Pulmonary artery endothelial cell (primary cell): ENCODE results near the gene HOXB3. TPM values are rescaled to one million over a fixed set of nuclear protein-coding genes. Genes with fewer than 3 reads are reported as not detected.

Experiments
- DNase-seq: peaks from one replicate; pipeline ENCODE4 v3.0.0-alpha.2; 2011; ENCODE audit warnings: low read depth, low spot score
- total RNA-seq: library from RNA; depleted of rRNA; stranded (reverse); fragments of >200 nt; gene quantifications from 2 replicates; pipeline ENCODE4 v1.2.3, GENCODE V29; 2014

Gene HOXB3
- total RNA-seq, 1 donor from 2014 or later, result 6.9 TPM

DNA sequence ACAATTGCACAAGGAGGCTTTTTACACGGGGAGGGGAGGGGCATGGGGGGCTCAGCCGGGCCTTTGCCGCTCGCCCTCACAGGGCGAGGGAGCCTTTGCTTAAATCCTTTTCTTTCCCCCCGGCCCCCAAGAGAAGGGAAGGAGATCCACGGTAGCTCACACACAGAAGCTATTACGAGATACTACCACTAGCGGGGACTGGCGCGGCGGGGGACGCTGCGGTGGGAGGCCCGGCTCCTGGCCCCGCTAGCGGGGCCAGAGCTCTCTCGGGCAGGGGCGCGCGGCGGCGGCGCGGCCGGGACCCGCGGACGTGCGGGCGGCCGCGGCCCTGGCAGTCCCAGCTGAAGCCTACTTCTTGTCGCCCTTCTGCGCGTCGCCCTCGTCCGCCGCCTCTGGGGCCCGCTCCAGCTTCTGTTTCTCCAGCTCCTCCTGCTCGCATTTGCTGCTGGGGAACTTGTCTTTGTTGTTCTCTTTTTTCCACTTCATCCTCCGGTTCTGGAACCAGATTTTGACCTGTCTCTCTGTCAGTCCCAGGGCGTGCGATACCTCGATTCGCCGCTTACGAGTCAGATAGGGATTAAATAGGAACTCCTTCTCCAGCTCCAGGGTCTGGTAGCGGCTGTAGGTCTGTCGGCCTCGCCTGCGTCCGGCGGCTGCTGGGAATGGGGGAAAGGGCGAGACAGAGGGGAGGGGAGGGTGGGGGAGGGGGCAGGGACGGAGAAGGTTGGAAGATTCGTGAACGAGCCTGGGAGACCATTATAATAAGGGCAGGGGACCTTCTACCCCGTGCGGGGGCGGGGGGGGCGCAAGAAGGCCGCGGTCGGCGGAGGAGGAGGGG is 23.0 kb upstream of the HOXB3 start:
- DNase-seq, result no peak

DNA sequence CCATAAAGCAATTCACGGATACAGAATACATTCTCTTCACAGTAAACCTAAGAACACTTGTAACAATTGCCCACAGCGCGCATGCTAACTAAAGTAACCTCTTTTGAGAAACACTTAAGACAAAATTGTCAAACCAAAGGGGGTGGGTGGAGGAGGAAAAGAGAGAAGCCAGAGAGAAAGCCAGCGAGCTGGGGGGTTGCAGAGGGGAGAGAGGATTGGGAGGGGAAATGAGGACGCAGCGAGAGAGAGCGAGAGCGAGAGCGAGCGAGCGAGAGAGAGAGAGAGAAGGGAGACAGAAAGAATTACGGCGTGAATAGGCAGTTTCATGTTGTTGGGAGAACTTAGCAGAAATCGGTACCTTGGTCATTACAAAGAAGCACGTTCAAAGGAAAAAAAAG is 22.4 kb upstream of the HOXB3 start:
- no peak for DNase-seq

DNA sequence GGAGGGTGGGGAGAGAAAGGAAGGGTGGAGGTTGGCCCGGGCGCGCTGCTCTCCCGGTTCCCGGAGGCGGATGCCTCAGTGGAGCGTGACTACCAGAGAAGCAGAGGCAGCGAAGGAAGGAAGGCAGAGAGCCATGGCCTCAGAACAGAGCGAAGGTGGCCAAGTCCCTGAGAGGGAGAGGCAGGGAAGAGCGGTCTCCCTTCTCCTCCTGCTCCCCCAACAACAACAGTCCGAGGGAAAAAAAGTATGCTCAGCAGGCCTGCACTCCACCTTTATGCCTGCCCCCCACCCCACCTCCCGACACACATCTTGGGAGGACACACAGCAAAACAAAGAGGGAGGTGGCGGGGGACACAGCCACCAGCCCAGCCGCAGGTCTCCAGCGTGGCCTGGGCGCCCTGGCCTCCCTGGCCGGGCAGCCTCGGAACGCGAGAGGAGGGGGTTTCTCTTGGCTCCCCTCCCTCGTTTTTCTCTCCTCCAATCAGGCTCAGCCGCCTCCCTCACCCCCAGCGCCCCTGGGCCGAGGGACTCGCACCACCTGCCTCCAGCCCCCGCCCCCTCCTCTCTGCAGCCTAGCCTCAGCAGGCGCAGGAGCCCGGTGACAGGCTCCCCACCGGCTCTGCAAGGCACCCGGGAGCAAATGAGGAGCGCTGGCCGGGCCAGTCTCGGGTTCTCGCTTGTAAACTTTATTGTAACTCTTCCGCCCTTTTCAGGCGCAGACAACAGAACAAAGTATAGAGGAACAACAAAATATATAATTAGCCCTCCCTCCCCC is 21.8 kb upstream of the HOXB3 start:
- DNase-seq, result no peak

DNA sequence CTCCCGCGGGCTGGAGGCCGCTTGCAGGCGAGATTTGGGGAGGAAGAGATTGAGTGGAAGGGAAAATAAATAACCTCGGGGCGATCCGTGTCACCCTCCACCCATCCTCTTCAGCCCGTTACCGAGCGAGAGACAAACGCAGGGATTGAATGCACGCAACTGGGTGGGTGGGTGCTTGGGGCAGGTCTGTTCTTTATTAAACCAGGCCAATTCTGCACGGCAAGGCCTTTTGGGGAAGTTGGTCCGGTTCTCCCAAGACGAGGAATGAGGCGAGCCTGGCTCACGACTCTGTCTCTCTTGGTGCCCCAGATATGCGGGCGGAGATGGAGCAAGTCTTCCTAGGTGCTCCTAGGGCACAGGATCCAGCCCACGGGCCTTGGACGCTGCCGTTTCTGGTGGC is 21.2 kb upstream of the HOXB3 start:
- DNase-seq, result no peak

DNA sequence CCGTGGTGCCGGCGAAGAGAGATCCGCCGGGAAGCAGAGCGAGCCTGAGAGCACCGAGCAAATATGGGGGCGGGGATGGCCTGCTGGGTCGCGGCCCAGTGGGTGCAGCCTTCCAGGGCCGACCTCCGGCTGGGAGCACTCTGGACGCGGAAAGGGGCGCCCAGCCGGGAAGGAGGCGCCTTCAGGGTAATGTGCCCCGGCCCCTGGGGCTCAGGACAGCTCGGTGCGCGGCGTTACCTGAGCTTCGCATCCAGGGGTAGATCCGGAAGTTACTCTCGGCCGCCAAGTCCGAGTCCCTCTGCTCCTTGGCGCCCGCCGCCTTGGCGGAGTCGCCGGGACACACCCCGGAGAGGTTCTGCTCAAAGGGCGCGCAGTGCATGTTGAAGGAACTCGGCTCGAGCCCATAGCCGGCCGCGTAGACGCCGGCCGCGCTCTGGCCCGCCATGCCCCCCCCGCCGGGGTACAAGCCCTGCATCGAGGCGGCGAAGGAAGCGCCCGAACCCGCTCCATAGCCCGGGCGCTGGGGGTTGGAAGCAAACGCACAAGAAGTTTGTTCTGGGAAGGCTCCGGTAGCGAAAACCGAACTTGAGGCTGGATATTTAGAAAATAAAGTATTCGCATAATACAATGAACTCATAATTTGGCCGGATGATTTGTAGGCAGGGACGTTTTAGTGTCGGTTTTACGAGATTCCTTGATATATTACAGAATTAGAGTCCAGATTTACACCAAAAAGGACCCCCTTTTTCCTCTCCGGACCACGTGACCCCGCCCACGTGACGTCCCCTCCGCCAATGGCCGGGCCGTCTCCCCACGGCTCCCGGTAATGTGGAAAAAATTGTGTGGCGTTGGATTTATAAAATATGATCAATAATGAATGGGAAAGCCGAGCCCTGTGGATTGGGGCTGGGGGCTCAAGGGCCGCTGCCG is 20.5 kb upstream of the HOXB3 start, which contains the start of gene HOXB7:
TSS of gene HOXB7 (minus strand) at position 736 of the 930 bp plus-strand sequence. CDS start at position 637, 99 bp downstream.
- DNase-seq, result no peak

DNA sequence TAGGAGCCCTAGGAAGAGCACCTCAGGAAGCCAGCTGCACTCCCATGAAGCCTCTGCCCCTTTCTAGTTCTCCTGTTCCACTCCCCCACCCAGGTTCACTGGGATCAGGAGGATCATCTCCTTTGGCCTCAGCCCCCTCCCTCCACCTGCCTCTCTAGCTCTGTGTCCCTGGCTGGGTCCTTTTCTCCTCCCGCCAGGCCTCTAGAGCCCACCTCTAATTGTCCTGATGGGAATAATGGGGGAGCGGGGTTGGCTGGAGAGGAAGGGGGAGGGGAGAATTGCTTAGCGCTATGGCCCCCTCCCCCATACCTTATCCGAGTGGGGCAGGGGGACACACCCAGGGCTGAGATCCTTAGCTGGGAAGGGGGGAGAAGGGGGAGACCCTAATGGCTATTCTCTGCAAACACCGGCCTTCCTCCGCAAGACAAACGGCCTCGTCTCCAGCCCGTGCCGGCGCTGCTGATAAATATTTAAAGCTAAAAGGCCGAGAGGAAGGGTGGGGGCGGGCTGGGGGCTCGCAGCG is 19.8 kb upstream of the HOXB3 start:
- no peak for DNase-seq

DNA sequence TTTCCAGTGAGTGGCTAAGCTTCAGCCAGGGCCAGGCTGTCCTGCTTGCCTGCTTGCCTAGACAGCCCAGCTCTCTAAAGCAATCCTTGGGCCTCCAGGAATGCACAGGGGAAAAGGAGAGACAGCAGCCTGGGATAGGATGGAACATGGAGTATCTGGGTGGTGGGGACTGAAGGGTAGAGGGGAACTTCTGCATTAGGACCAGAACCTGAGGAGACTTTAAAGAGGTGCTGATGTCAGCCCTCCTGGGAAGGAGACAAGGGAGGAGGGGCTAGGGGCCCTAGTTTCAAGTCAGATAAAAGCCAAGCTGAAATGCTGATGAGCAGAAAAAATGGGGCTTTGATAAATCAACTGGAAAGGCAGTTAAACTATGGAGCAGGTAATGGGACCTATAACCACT is 19.0 kb upstream of the HOXB3 start:
- DNase-seq, result no peak

DNA sequence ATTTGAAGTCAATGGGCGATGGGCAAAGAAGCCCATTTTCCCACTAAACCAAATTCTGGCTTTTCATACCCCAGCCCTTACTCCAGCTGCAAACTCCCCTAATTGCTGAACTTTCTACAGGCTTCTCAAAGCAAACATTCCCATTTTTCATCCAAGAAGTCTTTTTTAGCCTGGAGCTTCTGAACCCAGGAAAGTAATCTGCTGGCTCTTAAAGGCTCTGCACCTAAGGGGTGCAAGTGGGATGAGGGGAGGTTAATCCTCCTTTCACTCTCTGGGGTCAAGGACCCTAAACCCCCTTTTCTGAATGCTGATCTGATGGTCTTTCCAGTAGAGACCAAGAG is 18.4 kb upstream of the HOXB3 start:
- no peak for DNase-seq

DNA sequence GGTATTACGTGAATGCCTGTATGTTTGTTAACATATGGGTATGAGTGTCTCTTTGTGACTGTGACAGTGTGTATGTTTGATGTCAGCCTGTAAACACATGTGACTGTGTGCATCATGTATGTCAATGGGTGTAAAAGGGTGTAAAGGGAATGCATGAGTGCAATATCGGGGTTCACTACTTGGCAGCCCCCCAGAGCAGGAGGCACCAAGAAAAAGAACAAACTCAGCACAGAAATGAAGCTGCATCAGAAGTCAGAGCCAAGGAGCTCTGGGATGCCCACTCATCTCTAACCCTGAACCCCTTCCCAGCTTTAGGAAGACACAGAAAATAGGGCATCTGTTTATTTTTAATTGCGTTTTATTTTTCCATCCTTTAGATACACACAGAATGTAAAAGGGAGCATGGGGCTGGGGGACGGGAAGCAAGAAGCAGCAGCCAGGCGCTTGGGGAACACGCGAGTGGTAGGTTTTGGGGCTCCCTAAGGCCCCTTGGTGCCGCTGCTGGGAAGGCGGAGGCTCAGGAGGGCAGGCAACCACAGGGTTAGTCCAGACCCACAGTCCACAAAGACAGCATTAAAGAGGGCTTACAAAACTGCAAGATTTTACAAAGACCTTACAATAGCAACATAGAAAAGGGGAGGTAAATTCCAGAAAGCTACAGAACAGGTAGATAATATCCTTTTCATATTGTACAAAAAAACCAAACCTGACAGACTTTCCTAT is 17.0 kb upstream of the HOXB3 start:
- no peak for DNase-seq

DNA sequence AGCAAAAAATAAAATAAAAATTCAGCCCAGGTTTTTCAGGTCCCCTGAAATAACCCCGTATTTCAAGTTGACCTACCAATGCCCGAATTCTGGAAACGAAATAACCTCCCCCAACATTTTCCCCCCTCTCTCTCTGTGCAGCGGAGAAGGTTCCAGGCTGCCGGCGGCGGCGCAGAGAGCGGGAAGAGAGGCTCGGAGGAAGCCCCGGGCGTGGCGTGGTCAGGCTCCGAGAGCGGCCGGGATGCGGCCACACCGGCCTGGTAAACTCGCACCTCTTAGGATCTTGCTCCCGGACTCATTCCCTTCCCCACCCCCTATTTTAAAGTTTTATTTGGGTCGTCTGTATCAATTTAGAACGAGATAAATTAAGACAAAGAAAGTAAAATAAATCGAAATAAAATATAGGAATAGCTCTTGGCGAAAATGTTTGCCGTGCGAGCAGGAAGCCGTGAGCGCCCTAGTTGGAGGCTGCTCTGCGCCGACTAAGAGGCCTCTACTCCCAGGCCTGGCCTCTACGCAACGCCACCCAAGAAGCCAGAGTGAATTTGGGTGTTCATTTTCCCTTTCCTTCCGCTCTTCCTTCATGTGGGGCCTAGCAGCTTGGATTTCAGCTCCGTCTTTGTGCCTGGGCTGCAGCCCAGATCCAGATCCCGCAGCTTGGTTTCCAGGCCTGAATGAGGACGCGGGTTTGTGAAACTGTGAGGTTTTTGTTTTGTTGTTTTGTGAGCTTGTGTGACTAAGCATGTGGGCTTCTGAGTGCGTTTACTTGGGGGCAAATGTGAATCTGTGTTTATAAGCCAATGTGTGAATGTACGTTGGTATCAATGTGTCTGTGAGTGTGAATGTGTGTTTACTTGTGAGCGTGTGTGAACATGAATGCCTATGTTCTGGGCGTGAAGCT is 16.2 kb upstream of the HOXB3 start:
- DNase-seq, result no peak

DNA sequence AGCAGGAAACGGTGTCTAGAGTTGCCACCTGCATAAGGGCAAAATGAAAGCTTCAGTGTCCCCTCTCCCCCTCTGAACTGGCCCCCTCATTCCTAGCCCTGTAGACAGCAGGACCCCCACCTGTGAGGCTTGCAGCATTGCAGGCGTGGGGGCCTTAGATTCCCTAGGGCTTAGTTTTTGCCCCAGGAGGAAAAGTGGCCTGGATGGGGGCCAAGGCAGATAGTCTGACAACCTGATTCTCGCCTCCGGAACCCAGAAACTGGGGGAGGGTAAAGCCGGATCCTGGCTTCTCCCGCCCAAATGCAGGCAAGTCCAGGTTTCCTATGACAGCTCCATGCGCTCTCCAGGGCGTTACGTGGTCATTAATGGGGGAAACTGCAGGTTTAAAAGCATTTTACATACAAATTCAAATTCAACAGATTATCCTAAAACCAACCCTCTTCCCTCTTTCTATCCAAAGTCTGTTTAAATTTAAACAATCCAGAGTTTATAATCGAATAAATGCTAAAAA is 15.4 kb upstream of the HOXB3 start:
- no peak for DNase-seq

DNA sequence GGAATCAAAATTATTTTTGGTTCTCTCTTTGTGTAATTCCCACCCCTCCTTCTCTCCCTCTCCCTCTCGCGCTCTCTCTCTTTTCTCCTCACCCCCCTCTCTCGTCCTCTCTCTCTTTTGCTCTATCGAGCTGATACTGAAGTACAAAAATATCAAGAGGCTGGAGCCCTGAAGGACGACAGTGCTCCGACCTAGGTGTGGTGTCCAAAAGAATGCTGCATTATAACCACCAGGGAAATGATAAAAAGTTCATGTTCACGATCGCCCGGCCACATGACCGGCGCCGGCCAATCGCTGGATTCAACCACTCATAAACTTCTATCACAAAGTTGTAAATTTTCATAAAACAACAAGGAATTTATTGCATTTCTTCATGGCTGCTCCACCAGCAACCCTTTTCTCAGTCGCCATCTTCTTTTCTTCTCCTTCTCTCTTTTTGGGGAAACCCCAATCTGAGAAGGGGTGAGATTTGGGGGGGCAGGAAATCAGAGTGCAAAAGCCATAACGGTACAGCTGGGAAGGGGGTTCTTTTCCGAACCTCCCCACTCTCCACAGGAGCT is 14.8 kb upstream of the HOXB3 start, which contains the start of gene HOXB6:
TSS of gene HOXB6 (minus strand) at position 217 of the 560 bp plus-strand sequence. CDS start 6,836 bp downstream, outside the sequence.
- no peak for DNase-seq

DNA sequence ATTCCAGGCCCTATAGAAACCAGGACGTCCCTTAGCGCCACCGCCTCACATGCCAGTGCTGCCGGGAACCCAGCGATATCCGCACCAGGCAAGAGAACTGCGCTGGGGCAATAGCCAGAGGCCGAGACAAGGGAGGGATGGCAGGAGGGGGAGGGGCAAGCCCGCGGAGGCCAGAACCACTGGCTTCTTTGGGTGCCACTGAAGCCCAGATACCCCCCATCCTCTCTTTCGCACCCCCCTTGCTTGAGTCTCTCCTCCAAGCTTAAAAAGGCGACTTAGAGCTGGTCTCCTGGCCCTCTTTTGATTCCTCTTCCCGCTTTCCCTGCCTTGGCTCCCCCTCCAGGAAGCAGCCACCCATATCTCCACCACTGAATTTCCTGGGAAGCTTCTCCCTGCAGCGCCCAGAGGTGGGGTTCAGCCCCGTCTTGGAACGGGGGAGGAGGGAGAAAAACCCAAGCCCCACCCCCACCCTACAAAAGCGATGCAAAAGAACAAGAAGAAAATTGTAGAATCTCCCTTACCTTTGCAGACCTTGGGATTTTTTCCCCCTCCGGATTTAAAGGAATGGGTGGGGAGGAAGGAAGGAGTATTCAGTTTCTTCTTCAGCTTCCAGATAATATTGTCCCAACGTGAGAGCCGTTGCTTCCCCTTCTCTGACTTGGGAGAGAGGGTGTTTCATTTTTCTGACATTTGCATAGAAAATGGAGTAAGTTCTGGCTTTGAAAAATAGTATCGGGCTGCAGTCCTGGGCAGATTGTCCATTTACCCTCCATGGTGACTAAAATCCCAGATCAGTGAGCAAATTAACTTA is 14.1 kb upstream of the HOXB3 start:
- DNase-seq, result no peak

DNA sequence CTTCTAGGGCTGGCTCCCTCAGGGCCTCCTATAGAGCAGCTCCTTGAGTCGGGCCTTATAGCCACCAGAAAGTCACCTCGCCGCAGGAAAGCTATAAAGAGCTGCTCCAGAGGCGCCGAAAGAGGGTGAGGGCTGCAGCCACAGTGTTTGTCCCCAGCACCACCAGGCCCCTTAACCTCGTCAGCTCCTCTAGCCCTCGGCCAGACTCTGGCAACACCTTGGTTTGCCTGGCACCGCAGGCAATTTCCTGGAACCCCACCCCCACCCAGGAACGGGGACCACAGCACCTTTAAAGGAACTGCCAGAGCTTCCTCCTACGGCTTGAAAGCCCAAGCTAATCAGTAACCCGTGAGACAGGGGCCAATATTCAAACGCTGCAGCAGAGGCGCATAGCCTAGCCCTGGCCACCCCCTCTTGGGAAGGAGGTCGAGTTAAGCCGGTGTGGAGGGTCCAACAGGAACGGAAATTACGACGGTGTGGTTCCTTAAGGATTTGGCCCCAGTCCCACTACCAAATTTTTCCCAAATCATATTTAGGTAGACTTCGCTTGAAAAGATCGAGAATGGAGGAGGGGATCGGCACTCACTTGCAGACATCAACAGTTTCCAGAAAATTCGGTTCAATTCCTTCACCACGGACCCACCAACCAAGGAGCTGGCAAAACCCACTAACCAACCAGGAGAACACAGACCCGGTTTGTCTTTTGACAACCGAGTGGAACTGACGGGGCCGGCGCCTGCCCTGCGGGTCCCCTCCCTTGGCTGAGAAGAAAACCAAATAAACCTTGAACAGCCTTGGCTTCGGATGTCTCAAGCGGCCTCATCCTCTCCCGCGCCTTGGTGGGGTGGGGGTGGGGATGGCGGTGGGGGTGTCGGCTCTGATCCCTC is 11.7 kb upstream of the HOXB3 start:
- DNase-seq, result no peak

DNA sequence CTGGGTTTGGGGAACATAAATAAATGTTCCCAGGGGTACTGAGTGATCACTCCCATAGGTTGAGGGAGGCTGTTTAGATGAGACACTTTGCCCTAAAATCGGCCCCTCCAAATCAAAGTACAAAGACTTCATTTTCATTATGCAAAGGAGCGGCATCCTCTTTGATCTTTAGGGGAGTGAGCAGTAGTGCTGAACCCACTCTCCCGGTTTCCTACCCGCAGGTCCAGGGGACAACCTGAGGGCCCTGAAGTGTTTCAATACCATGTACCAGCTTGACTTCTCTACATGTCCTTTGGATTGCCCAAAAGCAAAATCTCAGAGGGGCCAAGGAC is 11.1 kb upstream of the HOXB3 start:
- no peak for DNase-seq

DNA sequence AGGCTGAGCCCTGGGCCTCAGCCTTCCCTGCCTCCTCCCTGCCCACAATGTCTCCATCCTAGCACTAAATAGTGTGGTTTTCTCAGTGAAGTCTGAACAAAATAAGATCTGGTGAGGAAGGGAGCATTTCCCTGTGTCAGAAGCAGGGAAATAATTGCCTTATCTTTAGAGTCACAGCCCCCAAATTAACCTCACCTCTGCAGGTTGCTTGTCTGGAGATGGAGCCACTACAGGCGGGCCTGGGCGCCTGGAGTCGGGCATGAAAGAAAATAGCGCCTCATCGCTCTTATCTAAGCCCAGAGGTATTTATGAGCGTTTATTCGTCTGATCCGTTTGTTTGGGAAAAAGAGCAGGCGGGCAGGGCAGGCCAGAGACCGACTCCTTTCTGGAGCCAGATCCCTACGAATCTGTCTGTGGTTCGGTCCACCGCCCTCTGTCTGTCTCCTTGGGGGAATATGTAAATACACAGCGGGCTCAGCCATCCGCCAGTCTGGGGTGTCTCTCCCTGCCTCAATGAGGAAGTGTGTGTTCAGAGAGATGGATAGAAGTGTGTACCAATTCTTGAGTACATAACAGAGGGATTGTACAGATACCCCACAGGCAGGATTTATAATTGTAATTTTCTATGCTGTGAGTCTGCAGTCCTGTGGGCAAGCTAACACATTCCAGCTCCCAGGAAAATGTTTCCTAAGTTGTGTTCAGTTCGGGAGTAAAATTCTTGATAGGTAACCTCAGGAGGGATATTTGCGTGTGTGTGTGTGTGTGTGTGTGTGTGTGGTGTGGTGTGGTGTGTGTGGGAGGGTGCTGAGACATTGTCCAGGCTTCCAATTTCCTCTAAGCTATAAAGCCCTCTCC is 10.4 kb upstream of the HOXB3 start:
- DNase-seq, result no peak
